ENCODE measurements around the gene HNF1B. TPM values are rescaled to one million over a fixed set of nuclear protein-coding genes. Genes with fewer than 3 reads are reported as not detected.

Gene HNF1B
- total and polyA plus RNA-seq, 7 experiments from 2014 or later, result 1.4 TPM; not detected in 6

DNA sequence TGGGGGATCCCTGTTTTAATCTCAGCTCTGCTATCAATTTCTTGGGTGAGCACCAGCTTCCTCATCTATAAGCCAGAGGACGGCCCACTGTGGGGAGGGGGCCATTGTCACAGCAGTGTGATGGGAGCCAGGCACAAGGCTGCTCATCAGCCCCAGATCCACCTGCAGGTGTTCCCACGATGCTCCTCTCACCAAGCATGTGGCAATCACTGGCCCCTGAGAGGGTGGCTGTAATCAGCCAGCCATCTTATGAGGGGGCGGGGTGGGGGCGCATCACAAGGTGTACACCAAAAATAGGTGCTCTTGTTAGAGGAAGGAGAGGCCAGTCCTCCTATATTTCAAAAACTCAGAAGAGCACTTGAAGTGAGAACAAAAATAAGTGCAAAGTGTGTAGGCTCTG, 31.2 kb downstream of the HNF1B start:
- H3K27ac ChIP-seq (ENCODE audit: low read depth, low read length), result no peak overlapping the region
- peaks cover 18 to 46% (median 29%) of the 10 kb centered on the region in 5 donors for H3K27me3 Mint-ChIP-seq
- ChIA-PET CTCF (no interaction called here), POLR2A (interaction anchor here (0.6 kb wide), 1 partner anchor 9 kb away, joined by 3 read pairs; no protein-coding TSS in a partner anchor)
- H3K4me3 Mint-ChIP-seq, result no peak overlapping the region
- peaks cover 0 to 4% of the 10 kb centered on the region in 2 donors for H3K27me3 ChIP-seq (ENCODE audit: control insufficient read depth in 2 of 2, insufficient read depth in 2 of 2, low read length in 2 of 2)
- no peak overlapping the region for H3K4me3 ChIP-seq (ENCODE audit: low read length)
- ATAC-seq, result no peak
- H3K27ac Mint-ChIP-seq, result no peak overlapping the region
- no peak for DNase-seq
- no peaks in the 10 kb centered on the region for H3K4me1 ChIP-seq (ENCODE audit: control insufficient read depth in 2 of 2, insufficient read depth in 2 of 2, low read length in 2 of 2)
- no peaks in the 10 kb centered on the region for H3K36me3 Mint-ChIP-seq
- H3K9me3 Mint-ChIP-seq, result peaks cover 0 to 1% (median 0%) of the 10 kb centered on the region in 11 donors
- H3K4me1 Mint-ChIP-seq, result peaks cover 0 to 10% (median 4%) of the 10 kb centered on the region in 7 donors
- intact Hi-C loops (cut with micrococcal nuclease), result no loop called here
- no peaks in the 10 kb centered on the region for H3K36me3 ChIP-seq (ENCODE audit: control insufficient read depth in 2 of 3, insufficient read depth in 3 of 3, low read length in 3 of 3)
- no peaks in the 10 kb centered on the region for H3K9me3 ChIP-seq (ENCODE audit: control insufficient read depth in 2 of 3, low read length in 3 of 3)

DNA sequence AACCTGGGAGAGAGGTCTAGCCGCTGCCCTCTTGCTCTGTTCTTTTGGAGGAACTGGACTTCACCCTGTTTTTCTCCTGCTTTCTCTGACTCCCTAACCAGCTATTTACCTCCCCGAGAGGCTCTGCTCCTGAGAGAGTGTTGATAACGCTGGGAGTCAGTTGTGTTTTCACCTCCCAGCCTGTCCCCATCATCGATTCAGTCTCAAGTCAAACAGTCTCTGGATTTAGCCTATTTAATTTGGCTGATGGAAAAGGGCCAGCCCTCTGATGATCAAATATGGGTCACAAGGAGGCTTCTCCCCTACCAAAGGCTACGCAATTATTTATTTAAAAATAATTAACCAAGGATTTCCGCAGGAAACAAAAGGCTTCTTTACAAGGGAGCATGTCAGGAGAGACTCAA, 31.8 kb downstream of the HNF1B start:
- intact Hi-C loops (cut with micrococcal nuclease), result no loop called here
- no peaks in the 10 kb centered on the region for H3K4me1 ChIP-seq (ENCODE audit: control insufficient read depth in 2 of 2, insufficient read depth in 2 of 2, low read length in 2 of 2)
- H3K36me3 Mint-ChIP-seq, result no peaks in the 10 kb centered on the region
- no peaks in the 10 kb centered on the region for H3K9me3 ChIP-seq (ENCODE audit: control insufficient read depth in 2 of 3, low read length in 3 of 3)
- H3K4me1 Mint-ChIP-seq, result peaks cover 0 to 7% (median 4%) of the 10 kb centered on the region in 7 donors
- no peaks in the 10 kb centered on the region for H3K36me3 ChIP-seq (ENCODE audit: control insufficient read depth in 2 of 3, insufficient read depth in 3 of 3, low read length in 3 of 3)
- H3K27ac ChIP-seq (ENCODE audit: low read depth, low read length), result no peak overlapping the region
- no peak overlapping the region for H3K27ac Mint-ChIP-seq
- H3K4me3 Mint-ChIP-seq, result no peak overlapping the region
- H3K27me3 Mint-ChIP-seq, result peaks cover 18 to 45% (median 29%) of the 10 kb centered on the region in 5 donors
- H3K9me3 Mint-ChIP-seq, result peaks cover 0 to 1% (median 0%) of the 10 kb centered on the region in 11 donors
- POLR2A ChIA-PET, result no interaction called here
- ATAC-seq, result no peak
- no peak for DNase-seq
- CTCF ChIA-PET, result no interaction called here
- no peak overlapping the region for H3K4me3 ChIP-seq (ENCODE audit: low read length)
- H3K27me3 ChIP-seq (ENCODE audit: control insufficient read depth in 2 of 2, insufficient read depth in 2 of 2, low read length in 2 of 2), result peaks cover 0 to 4% of the 10 kb centered on the region in 2 donors

DNA sequence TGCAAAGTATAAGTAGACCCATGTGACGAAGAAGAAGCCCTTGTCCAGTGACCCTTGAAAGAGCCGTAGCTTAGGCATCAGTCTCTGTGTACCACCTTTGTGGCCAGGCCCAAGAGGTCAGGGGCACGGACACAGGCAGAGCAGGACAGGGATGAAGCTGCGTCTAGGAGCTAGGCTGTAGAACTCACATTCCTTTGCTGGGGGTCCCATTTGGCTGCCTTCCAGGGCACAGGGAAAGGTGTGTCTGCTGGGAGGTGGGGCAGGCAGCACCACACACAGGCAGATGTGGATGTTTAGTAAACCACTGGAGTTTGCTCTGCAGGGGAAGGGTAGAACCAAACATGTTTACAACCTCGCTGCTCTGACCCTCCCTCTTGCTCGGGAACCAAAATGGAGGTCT, 33.7 kb downstream of the HNF1B start:
- no peak for ATAC-seq
- H3K27ac ChIP-seq (ENCODE audit: low read depth, low read length), result no peak overlapping the region
- peaks cover 14 to 46% (median 37%) of the 10 kb centered on the region in 5 donors for H3K27me3 Mint-ChIP-seq
- CTCF ChIA-PET, result no interaction called here
- H3K4me1 ChIP-seq (ENCODE audit: control insufficient read depth in 2 of 2, insufficient read depth in 2 of 2, low read length in 2 of 2), result no peaks in the 10 kb centered on the region
- DNase-seq, result no peak
- H3K4me3 ChIP-seq (ENCODE audit: low read length), result no peak overlapping the region
- H3K9me3 ChIP-seq (ENCODE audit: control insufficient read depth in 2 of 3, low read length in 3 of 3), result no peaks in the 10 kb centered on the region
- no peaks in the 10 kb centered on the region for H3K36me3 Mint-ChIP-seq
- intact Hi-C loops (cut with micrococcal nuclease), result no loop called here
- peaks cover 0 to 4% of the 10 kb centered on the region in 2 donors for H3K27me3 ChIP-seq (ENCODE audit: control insufficient read depth in 2 of 2, insufficient read depth in 2 of 2, low read length in 2 of 2)
- peaks cover 0 to 4% (median 0%) of the 10 kb centered on the region in 7 donors for H3K4me1 Mint-ChIP-seq
- no peak overlapping the region for H3K4me3 Mint-ChIP-seq
- no peak overlapping the region for H3K27ac Mint-ChIP-seq
- H3K9me3 Mint-ChIP-seq, result peaks cover 0 to 1% (median 0%) of the 10 kb centered on the region in 11 donors
- POLR2A ChIA-PET, result no interaction called here
- no peaks in the 10 kb centered on the region for H3K36me3 ChIP-seq (ENCODE audit: control insufficient read depth in 2 of 3, insufficient read depth in 3 of 3, low read length in 3 of 3)

DNA sequence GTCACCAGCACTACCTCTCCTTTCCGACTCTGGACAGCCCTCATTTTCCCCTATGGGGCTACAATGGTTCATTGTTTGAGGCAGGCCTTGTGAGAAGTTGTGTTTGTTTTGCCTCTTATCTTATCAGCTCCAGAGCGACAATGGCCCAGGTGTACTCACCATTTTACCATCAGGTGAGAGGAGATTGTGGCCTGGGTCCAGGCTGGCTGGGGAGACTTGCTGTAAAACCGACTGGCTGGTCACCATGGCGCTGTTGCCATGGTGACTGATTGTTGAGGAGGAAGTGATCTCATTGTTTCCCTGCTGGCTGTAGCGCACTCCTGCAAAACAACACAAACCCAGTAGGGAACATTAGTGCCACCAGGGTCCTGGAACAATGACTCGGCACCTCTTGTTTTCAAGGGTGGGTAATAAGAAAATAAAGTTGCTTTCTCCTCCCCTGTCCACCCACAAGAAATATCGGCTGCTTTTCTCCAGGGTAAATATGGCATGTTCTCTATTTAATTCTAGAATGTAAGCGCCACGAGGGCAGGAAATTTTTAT, 34.4 kb downstream of the HNF1B start:
- Mint-ChIP-seq H3K4me1 (peaks cover 0 to 4% (median 0%) of the 10 kb centered on the region in 7 donors), H3K27me3 (peaks cover 16 to 45% (median 37%) of the 10 kb centered on the region in 5 donors), H3K4me3 (no peak overlapping the region), H3K36me3 (no peaks in the 10 kb centered on the region), H3K27ac (no peak overlapping the region), H3K9me3 (peaks cover 0 to 1% (median 0%) of the 10 kb centered on the region in 11 donors)
- Histone ChIP-seq H3K27ac (ENCODE audit: low read depth, low read length) (no peak overlapping the region), H3K36me3 (ENCODE audit: control insufficient read depth in 2 of 3, insufficient read depth in 3 of 3, low read length in 3 of 3) (no peaks in the 10 kb centered on the region), H3K9me3 (ENCODE audit: control insufficient read depth in 2 of 3, low read length in 3 of 3) (no peaks in the 10 kb centered on the region), H3K4me3 (ENCODE audit: low read length) (no peak overlapping the region), H3K4me1 (ENCODE audit: control insufficient read depth in 2 of 2, insufficient read depth in 2 of 2, low read length in 2 of 2) (no peaks in the 10 kb centered on the region), H3K27me3 (ENCODE audit: control insufficient read depth in 2 of 2, insufficient read depth in 2 of 2, low read length in 2 of 2) (peaks cover 0 to 4% of the 10 kb centered on the region in 2 donors)
- DNase-seq (no peak), ATAC-seq (peak; percentile 18)
- POLR2A ChIA-PET, result no interaction called here
- CTCF ChIA-PET, result no interaction called here
- intact Hi-C loops (cut with micrococcal nuclease), result no loop called here

DNA sequence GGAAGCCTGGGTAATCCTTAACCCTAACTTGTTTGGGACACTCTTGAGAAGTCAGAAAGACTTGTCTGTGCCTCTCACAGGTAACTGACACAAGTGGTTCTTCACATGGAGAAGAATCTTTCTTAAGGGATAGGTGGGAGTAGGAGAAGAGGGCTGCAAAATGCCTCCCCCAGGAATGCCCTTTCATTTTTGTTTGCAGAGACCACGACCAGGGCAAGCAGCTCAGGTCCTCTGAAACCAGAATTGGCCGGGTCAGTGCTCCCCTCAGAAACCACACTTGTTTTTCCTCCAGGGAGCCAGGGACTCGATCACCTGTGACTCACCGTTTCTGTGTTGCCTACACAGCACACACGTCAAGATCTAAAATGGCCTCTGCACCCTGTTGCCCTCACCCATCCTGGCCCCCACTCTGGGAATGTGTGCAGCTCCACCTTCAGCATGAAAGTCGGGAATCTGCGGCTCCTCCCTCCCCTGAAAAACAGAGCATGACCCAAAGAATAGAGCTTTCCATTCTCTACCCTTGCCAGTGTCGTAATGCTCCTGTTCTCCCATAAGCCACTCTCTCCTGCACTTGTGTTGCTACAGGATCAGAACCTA, 36.1 kb downstream of the HNF1B start:
- Histone ChIP-seq H3K36me3 (ENCODE audit: control insufficient read depth in 2 of 3, insufficient read depth in 3 of 3, low read length in 3 of 3) (no peaks in the 10 kb centered on the region), H3K9me3 (ENCODE audit: control insufficient read depth in 2 of 3, low read length in 3 of 3) (no peaks in the 10 kb centered on the region), H3K4me3 (ENCODE audit: low read length) (no peak overlapping the region), H3K4me1 (ENCODE audit: control insufficient read depth in 2 of 2, insufficient read depth in 2 of 2, low read length in 2 of 2) (no peaks in the 10 kb centered on the region), H3K27ac (ENCODE audit: low read depth, low read length) (no peak overlapping the region), H3K27me3 (ENCODE audit: control insufficient read depth in 2 of 2, insufficient read depth in 2 of 2, low read length in 2 of 2) (peaks cover 0 to 4% of the 10 kb centered on the region in 2 donors)
- H3K27me3 Mint-ChIP-seq, result peaks cover 20 to 48% (median 38%) of the 10 kb centered on the region in 5 donors
- ATAC-seq (no peak), DNase-seq (no peak)
- no peak overlapping the region for H3K4me3 Mint-ChIP-seq
- H3K27ac Mint-ChIP-seq, result peak overlapping the region in 1 of 9 donors; percentile 43
- H3K9me3 Mint-ChIP-seq, result peaks cover 0 to 1% (median 0%) of the 10 kb centered on the region in 11 donors
- POLR2A ChIA-PET, result no interaction called here
- CTCF ChIA-PET, result no interaction called here
- intact Hi-C loops (cut with micrococcal nuclease), result no loop called here
- no peaks in the 10 kb centered on the region for H3K4me1 Mint-ChIP-seq
- no peaks in the 10 kb centered on the region for H3K36me3 Mint-ChIP-seq

DNA sequence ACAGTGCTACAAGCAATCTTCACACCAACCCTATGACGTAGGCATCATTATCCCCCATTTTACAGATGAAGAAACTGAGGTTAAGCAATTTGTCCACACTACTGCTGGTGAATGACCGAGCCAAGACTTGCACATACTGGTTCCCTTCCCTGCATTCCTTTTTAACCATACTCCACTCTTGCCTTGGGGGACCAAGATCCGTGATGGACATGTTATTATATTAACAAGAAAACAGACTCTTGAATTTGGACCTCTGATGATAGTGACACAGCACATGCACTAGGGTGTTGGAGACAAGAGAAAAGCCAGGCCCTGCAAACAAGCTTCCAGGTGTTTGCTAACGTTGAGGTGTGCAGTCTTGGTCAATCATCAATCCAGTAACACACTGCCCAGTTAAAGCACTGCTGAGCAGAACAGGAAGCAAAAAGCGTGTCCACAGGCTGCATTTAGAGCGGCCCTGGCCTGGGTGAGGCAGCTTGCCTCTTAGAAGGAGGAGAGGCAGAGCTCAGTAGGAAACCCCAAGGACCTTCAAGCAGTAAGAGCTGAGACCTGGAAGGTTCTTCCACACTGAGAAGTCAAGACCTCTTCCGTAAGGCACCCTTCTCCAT, 36.7 kb downstream of the HNF1B start:
- POLR2A ChIA-PET, result no interaction called here
- no peak overlapping the region for H3K27ac ChIP-seq (ENCODE audit: low read depth, low read length)
- CTCF ChIA-PET, result no interaction called here
- peaks cover 20 to 48% (median 38%) of the 10 kb centered on the region in 5 donors for H3K27me3 Mint-ChIP-seq
- no peak overlapping the region for H3K4me3 Mint-ChIP-seq
- no peaks in the 10 kb centered on the region for H3K9me3 ChIP-seq (ENCODE audit: control insufficient read depth in 2 of 3, low read length in 3 of 3)
- H3K4me1 Mint-ChIP-seq, result no peaks in the 10 kb centered on the region
- no peaks in the 10 kb centered on the region for H3K36me3 ChIP-seq (ENCODE audit: control insufficient read depth in 2 of 3, insufficient read depth in 3 of 3, low read length in 3 of 3)
- ATAC-seq, result no peak
- H3K9me3 Mint-ChIP-seq, result peaks cover 0 to 1% (median 0%) of the 10 kb centered on the region in 11 donors
- no peak overlapping the region for H3K4me3 ChIP-seq (ENCODE audit: low read length)
- no peaks in the 10 kb centered on the region for H3K4me1 ChIP-seq (ENCODE audit: control insufficient read depth in 2 of 2, insufficient read depth in 2 of 2, low read length in 2 of 2)
- H3K27me3 ChIP-seq (ENCODE audit: control insufficient read depth in 2 of 2, insufficient read depth in 2 of 2, low read length in 2 of 2), result peaks cover 0 to 4% of the 10 kb centered on the region in 2 donors
- no peak for DNase-seq
- no peak overlapping the region for H3K27ac Mint-ChIP-seq
- intact Hi-C loops (cut with micrococcal nuclease), result no loop called here
- H3K36me3 Mint-ChIP-seq, result no peaks in the 10 kb centered on the region

All from naive thymus-derived CD4-positive, alpha-beta T cell (primary cell).